NT2/D1 (cell line): Measurements from ENCODE around the gene HNRNPH1.

Source experiments
- DNase-seq: peaks from one replicate; pipeline ENCODE4 v3.0.0-alpha.2; 2011; ENCODE audit warnings: low read depth, low spot score
- H3K27me3 ChIP-seq: 2 replicates; pipeline ENCODE4 v1.6.0; 2011; ENCODE audit warnings: mild to moderate bottlenecking; ENCODE audit not compliant: insufficient read length, insufficient read depth
- H3K36me3 ChIP-seq: 2 replicates; pipeline ENCODE4 v1.6.1; 2011; ENCODE audit warnings: mild to moderate bottlenecking, low read length, mixed read lengths; ENCODE audit not compliant: insufficient read depth, insufficient read length
- H3K4me1 ChIP-seq: 2 replicates; pipeline ENCODE4 v1.5.1; 2011; ENCODE audit not compliant: insufficient read depth, insufficient read length
- H3K4me3 ChIP-seq: 2 replicates; pipeline ENCODE4 v1.5.1; 2011; ENCODE audit warnings: low read depth; ENCODE audit not compliant: insufficient read length
- H3K9ac ChIP-seq: 2 replicates; pipeline ENCODE4 v1.6.0; 2011; ENCODE audit warnings: low read depth; ENCODE audit not compliant: insufficient read length
- H3K9me3 ChIP-seq: 2 replicates; pipeline ENCODE4 v1.5.1; 2011; ENCODE audit warnings: mild to moderate bottlenecking, low read length; ENCODE audit not compliant: insufficient read depth
- SUZ12 ChIP-seq: IDR thresholded peaks from 2 replicates; pipeline ENCODE4 v1.6.1; 2011; ENCODE audit not compliant: insufficient read length, insufficient read depth; ENCODE audit errors: extremely low read depth
- YY1 ChIP-seq: IDR thresholded peaks from 2 replicates; pipeline ENCODE4 v1.6.1; 2011; ENCODE audit not compliant: insufficient read length, insufficient read depth
- ZNF274 ChIP-seq: IDR thresholded peaks from 2 replicates; pipeline ENCODE4 v1.6.1; 2011; ENCODE audit warnings: mild to moderate bottlenecking, low read depth, low read length

HNRNPH1 gene

GRCh38 chr5:179610109-179610902 is 13.2 kb downstream of the HNRNPH1 start:
- Histone ChIP-seq H3K9me3 (no peaks in the 10 kb centered on the region), H3K9ac (no peak overlapping the region), H3K4me3 (no peak overlapping the region), H3K27me3 (no peaks in the 10 kb centered on the region), H3K4me1 (peaks cover 3% of the 10 kb centered on the region), H3K36me3 (peaks cover 85% of the 10 kb centered on the region)
- TF ChIP-seq ZNF274, result no peak
- TF ChIP-seq YY1, result no peak
- no peak for TF ChIP-seq SUZ12
- DNase-seq, result no peak

- Histone ChIP-seq H3K4me3 (no peak overlapping the region), H3K36me3 (peaks cover 80% of the 10 kb centered on the region), H3K9ac (no peak overlapping the region), H3K9me3 (no peaks in the 10 kb centered on the region), H3K27me3 (no peaks in the 10 kb centered on the region), H3K4me1 (peaks cover 3% of the 10 kb centered on the region)
- TF ChIP-seq SUZ12, result no peak
- no peak for TF ChIP-seq ZNF274
- TF ChIP-seq YY1, result no peak
- DNase-seq, result no peak
These were observed 13.7 kb downstream of the HNRNPH1 start for GRCh38 chr5:179609834-179610108.

GRCh38 chr5:179608131-179608581 is 15.3 kb downstream of the HNRNPH1 start:
- Histone ChIP-seq H3K9ac (no peak overlapping the region), H3K36me3 (peaks cover 72% of the 10 kb centered on the region), H3K4me1 (peaks cover 3% of the 10 kb centered on the region), H3K9me3 (no peaks in the 10 kb centered on the region), H3K27me3 (no peaks in the 10 kb centered on the region), H3K4me3 (no peak overlapping the region)
- no peak for TF ChIP-seq YY1
- TF ChIP-seq ZNF274, result no peak
- no peak for TF ChIP-seq SUZ12
- DNase-seq, result no peak

- Histone ChIP-seq H3K36me3 (peaks cover 68% of the 10 kb centered on the region), H3K27me3 (no peaks in the 10 kb centered on the region), H3K9ac (no peak overlapping the region), H3K4me3 (no peak overlapping the region), H3K9me3 (no peaks in the 10 kb centered on the region), H3K4me1 (peaks cover 3% of the 10 kb centered on the region)
- no peak for DNase-seq
- TF ChIP-seq YY1, result no peak
- no peak for TF ChIP-seq ZNF274
- TF ChIP-seq SUZ12, result no peak
These were observed 16.1 kb downstream of the HNRNPH1 start for GRCh38 chr5:179607160-179607931.

GRCh38 chr5:179606910-179607159 is 16.6 kb downstream of the HNRNPH1 start:
- peaks cover under 1% of the 10 kb centered on the region for H3K4me1 ChIP-seq
- H3K9me3 ChIP-seq, result no peaks in the 10 kb centered on the region
- no peaks in the 10 kb centered on the region for H3K27me3 ChIP-seq
- peaks cover 71% of the 10 kb centered on the region for H3K36me3 ChIP-seq
- no peak overlapping the region for H3K4me3 ChIP-seq
- no peak overlapping the region for H3K9ac ChIP-seq
- no peak for DNase-seq
- TF ChIP-seq ZNF274 (no peak), YY1 (no peak), SUZ12 (no peak)

GRCh38 chr5:179606071-179606909 is 17.2 kb downstream of the HNRNPH1 start:
- Histone ChIP-seq H3K27me3 (no peaks in the 10 kb centered on the region), H3K9me3 (no peaks in the 10 kb centered on the region), H3K36me3 (peaks cover 70% of the 10 kb centered on the region), H3K9ac (no peak overlapping the region), H3K4me3 (no peak overlapping the region), H3K4me1 (no peaks in the 10 kb centered on the region)
- TF ChIP-seq YY1 (no peak), ZNF274 (no peak)
- DNase-seq, result no peak

GRCh38 chr5:179605026-179605833 is 18.2 kb downstream of the HNRNPH1 start:
- no peaks in the 10 kb centered on the region for H3K4me1 ChIP-seq
- H3K27me3 ChIP-seq, result no peaks in the 10 kb centered on the region
- H3K36me3 ChIP-seq, result peaks cover 68% of the 10 kb centered on the region
- no peak for TF ChIP-seq ZNF274
- TF ChIP-seq SUZ12, result no peak
- TF ChIP-seq YY1, result no peak
- H3K9me3 ChIP-seq, result no peaks in the 10 kb centered on the region
- no peak overlapping the region for H3K9ac ChIP-seq
- H3K4me3 ChIP-seq, result no peak overlapping the region
- DNase-seq, result no peak
